BE2C (cell line): ENCODE measurements around the gene TAS2R16. TPM values are rescaled to one million over a fixed set of nuclear protein-coding genes. Genes with fewer than 3 reads are reported as not detected.

ENCODE experiments used
- DNase-seq: peaks from one replicate; pipeline ENCODE4 v3.0.0-alpha.2; 2020
- H3K27me3 ChIP-seq: fragments of 250-450 bp; sonication (Bioruptor Pico); 2 replicates; pipeline ENCODE4 v1.5.1; 2020; ENCODE audit warnings: mild to moderate bottlenecking
- H3K36me3 ChIP-seq: fragments of 250-450 bp; sonication (Bioruptor Pico); 2 replicates; pipeline ENCODE4 v1.5.1; 2020; ENCODE audit warnings: mild to moderate bottlenecking
- H3K4me1 ChIP-seq: fragments of 250-450 bp; sonication (Bioruptor Pico); 2 replicates; pipeline ENCODE4 v1.5.1; 2020
- H3K4me3 ChIP-seq: 2 replicates; pipeline ENCODE4 v1.5.1; 2011; ENCODE audit warnings: low read depth, low read length
- H3K9me3 ChIP-seq: fragments of 250-450 bp; sonication (Bioruptor Pico); 2 replicates; pipeline ENCODE4 v1.5.1; 2020
- CTCF ChIP-seq: IDR thresholded peaks from 2 replicates; pipeline ENCODE4 v1.5.1; 2012; ENCODE audit warnings: mild to moderate bottlenecking, low read depth, low read length
- polyA plus RNA-seq: library from polyadenylated mRNA; unstranded; fragments of >200 nt; gene quantifications from one replicate; pipeline ENCODE4 v1.2.1, GENCODE V29; 2012; ENCODE audit warnings: low read depth, missing spikeins; ENCODE audit not compliant: insufficient read length, insufficient read depth

TAS2R16 gene
- not detected for polyA plus RNA-seq

- Histone ChIP-seq H3K9me3 (no peaks in the 10 kb centered on the region), H3K4me1 (no peaks in the 10 kb centered on the region), H3K36me3 (no peaks in the 10 kb centered on the region), H3K27me3 (peaks cover 6% of the 10 kb centered on the region; the same call in 1 of the 2 replicates), H3K4me3 (no peak within 1 kb of the TSS)
- no peak for DNase-seq
- TF ChIP-seq CTCF: no peak
These were observed at the start of gene TAS2R16 for GRCh38 chr7:122995600-122995999. Gene TAS2R16, minus strand, starts transcription at chr7:122995700. Its CDS starts 66 bp downstream, at chr7:122995634.

GRCh38 chr7:123043642-123044041 is 48.1 kb upstream of the TAS2R16 start:
- no peaks in the 10 kb centered on the region for H3K9me3 ChIP-seq
- H3K4me1 ChIP-seq: no peaks in the 10 kb centered on the region
- no peak for DNase-seq
- no peak overlapping the region for H3K4me3 ChIP-seq
- TF ChIP-seq CTCF: no peak
- no peaks in the 10 kb centered on the region for H3K27me3 ChIP-seq
- H3K36me3 ChIP-seq: no peaks in the 10 kb centered on the region

- TF ChIP-seq CTCF: no peak
- no peak overlapping the region for H3K4me3 ChIP-seq
- no peaks in the 10 kb centered on the region for H3K9me3 ChIP-seq
- DNase-seq: no peak
- H3K36me3 ChIP-seq: no peaks in the 10 kb centered on the region
- no peaks in the 10 kb centered on the region for H3K27me3 ChIP-seq
- no peaks in the 10 kb centered on the region for H3K4me1 ChIP-seq
These were observed 45.6 kb upstream of the TAS2R16 start for GRCh38 chr7:123041101-123041500.

- Histone ChIP-seq H3K27me3 (no peaks in the 10 kb centered on the region), H3K9me3 (no peaks in the 10 kb centered on the region), H3K4me1 (no peaks in the 10 kb centered on the region), H3K36me3 (no peaks in the 10 kb centered on the region), H3K4me3 (no peak overlapping the region)
- no peak for TF ChIP-seq CTCF
- no peak for DNase-seq
These were observed 43.8 kb upstream of the TAS2R16 start for GRCh38 chr7:123039269-123039668.

- no peak for DNase-seq
- H3K4me3 ChIP-seq: no peak overlapping the region
- no peak for TF ChIP-seq CTCF
- H3K27me3 ChIP-seq: no peaks in the 10 kb centered on the region
- no peaks in the 10 kb centered on the region for H3K36me3 ChIP-seq
- H3K9me3 ChIP-seq: no peaks in the 10 kb centered on the region; the same call in 1 of the 2 replicates
- no peaks in the 10 kb centered on the region for H3K4me1 ChIP-seq
These were observed 38.6 kb upstream of the TAS2R16 start for GRCh38 chr7:123034106-123034505.

GRCh38 chr7:123030631-123031030 is 35.1 kb upstream of the TAS2R16 start:
- no peak for DNase-seq
- no peak for TF ChIP-seq CTCF
- Histone ChIP-seq H3K9me3 (no peaks in the 10 kb centered on the region; the same call in 1 of the 2 replicates), H3K4me1 (no peaks in the 10 kb centered on the region), H3K36me3 (no peaks in the 10 kb centered on the region), H3K27me3 (no peaks in the 10 kb centered on the region), H3K4me3 (no peak overlapping the region)
